HG02870 (cell line): ENCODE measurements around the gene HYLS1.
"Not testable (repeated sequence)": the region's sequence is repeated elsewhere in the genome, so short reads cannot be mapped to it uniquely, and the experiment has no call there.

Experiments
- ATAC-seq: cut with Tn5 transposase; IDR thresholded peaks from one replicate; pipeline ENCODE4 v1.9.1; 2021; ENCODE audit warnings: mild to moderate bottlenecking, moderate library complexity; ENCODE audit not compliant: unreplicated experiment

The HYLS1 gene

DNA sequence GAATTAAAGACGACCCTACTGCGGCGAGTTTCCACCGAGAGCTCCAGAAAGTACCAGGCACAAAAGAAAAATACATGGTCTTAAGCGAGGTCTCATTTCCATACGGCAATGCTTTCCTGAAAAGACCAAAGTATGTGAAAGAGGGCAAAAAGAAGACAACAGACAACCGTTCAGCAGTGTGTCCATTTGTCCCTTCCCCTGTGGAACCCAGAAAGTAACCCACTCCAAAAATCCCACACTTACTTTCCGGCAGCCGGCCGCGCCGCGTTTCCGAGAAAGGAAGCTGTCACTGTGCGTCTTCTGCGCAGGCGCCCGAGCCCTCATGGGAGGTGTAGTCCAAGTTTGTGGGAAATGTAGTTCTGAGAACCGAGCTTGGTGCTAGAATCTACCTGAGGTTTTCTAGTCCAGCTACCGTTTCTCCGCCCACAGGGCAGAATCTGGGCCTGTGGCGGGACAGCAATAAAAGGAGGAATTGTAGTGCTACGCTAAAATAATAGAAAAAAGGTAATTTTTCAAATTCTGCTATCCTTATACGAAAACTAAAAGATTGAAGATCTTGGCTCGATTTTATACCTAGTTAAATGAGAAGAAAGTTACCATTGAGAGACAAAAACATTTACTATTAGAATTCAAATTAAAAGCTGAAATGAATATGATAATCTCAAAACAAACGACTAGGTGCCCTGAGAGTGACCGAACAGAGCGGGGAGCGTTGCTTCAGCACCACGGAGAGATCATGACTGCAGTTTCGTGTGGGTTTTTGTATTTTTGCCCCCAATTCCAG is 15.7 kb downstream of the HYLS1 start, which contains the start of gene PUS3:
TSS of gene PUS3 (minus strand) at position 280 of the 784 bp plus-strand sequence. CDS start 6,922 bp downstream, outside the sequence.
- peak; percentile 97 for ATAC-seq

DNA sequence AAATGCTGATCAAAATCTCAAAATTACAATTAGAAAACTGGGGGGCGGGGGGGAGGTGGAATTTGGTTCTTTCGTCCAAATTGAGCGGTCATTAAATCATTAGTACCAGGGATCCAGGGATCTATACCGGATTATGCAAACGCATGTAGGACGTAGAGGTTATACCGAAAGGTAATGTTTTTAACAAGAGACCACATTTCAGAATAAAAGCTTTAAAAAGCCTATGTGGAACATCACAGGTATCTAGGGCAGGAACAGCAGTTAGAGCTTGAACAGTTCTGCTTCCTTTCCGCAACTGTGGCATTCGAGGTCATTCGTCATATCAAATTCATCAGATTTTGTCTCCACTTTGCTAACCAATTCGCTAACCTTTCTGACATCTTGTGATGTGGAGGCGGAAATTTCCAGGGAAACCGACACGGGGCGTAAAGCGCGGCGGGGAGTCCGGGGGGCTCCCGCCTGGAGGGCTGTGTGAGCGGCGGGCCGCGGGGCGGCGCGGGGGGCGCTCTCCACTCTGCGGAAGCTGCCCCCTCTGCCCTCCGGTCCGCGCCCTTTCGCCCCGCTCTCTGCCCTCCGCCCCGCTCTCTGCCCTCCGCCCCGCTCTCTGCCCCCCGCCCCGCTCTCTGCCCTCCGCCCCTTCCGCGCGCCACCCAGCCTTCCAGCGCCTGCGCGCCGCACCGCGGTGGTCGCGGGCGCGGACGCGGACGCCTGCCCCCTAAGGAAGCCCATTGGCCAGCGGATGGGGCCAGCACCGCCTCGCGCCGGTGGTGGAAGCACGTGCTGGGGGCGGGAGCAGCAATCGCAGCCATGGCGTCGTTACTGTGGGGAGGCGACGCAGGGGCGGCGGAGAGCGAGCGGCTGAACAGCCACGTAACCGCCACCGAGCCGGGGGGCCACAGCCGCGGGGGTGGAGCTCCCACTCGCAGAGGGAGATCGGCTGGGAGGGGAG is 16.5 kb downstream of the HYLS1 start, which contains the start of gene DDX25:
TSS of gene DDX25 (plus strand) at position 798 of the 949 bp plus-strand sequence. CDS start at position 808, 10 bp downstream.
- no peak for ATAC-seq

DNA sequence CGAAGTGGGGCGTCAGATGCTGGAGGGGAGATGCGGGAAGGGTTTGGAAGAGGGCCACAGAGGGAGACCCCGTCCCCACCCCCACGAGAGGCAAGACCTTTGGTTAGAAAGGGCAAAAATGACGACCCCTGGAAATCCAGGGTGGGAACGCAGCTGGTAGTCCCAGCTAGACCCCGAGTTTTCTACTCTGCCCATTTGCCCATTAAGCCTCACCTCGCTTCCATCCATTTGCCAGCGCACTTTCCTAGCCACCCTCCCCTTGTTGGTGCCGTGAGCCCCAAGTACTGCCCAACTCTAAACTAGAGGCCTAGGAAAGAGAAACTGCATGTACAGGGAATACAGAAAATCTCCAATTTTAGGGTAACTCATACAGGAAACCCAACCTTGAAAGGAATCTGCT is 17.2 kb downstream of the HYLS1 start:
- ATAC-seq: no peak

DNA sequence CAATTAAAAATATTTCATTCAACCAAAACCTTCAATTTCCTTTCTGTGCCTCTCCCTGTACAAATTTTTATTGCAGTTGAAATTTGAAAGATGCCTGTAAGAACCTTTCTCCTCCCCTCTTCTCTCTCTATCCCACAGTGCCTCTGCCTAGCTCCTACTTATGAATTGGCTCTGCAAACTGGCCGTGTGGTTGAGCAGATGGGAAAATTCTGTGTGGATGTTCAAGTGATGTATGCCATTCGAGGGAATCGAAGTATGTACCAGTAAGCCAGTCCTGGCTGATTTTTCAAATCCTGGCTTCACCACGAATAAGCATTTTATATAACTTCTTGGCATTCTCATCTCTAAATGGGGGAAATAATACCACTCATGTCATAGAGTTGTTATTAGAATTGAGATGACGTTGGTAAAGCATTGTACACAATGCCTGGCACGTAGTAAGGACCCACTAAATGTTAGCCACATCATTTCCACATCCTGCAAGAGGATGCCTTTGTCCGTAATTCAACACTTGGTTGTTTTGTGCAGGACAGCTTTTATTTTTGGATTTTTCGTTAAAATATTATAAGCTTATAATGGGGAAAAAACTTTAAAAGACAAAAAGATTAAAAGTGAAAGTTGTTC is 22.9 kb downstream of the HYLS1 start:
- no peak for ATAC-seq

DNA sequence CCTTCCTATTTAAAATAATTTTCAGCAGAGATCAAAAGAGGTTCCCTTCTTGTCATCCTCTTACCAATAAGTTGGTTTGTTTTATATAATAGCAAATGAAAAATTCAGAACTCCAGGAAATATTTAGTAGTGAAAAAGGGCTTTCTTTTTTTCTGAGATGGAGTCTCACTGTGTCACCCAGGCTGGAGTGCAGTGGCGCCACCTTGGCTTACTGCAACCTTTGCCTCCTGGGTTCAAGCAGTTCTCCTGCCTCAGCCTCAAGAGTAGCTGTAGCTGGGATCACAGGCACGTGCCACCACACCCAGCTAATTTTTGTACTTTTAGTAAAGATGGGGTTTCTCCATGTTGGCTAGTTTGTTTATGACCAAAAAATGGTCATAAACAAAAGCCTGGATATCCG is 27.1 kb downstream of the HYLS1 start:
- not testable (repeated sequence) for ATAC-seq

DNA sequence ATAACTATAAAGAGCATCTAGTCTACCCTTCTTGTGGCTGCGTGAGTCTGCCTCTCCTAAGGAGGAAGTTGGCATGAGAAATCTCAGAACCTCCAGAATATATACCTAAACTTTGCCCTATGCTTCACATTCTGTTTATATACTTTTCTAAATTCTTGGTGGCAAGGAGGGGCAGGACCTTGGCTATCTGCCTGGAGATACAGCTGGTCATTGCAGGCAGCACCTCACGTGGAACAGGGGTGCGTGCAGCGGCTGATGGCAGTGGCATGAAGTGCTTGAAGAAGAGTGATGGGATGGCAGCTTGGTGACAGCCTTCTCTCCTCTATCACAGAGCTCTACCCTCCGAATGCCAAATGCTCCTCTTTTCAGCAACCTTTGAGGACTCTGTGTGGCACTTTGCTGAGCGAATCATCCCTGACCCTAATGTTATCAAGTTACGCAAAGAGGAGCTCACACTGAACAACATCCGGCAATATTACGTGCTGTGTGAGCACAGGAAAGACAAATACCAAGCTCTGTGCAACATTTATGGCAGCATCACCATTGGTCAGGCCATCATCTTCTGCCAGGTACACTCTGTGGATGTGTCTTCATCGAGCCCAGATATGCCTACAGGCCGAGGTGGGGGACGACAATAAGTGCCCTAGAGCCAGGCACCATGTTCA is 29.3 kb downstream of the HYLS1 start:
- no peak for ATAC-seq

DNA sequence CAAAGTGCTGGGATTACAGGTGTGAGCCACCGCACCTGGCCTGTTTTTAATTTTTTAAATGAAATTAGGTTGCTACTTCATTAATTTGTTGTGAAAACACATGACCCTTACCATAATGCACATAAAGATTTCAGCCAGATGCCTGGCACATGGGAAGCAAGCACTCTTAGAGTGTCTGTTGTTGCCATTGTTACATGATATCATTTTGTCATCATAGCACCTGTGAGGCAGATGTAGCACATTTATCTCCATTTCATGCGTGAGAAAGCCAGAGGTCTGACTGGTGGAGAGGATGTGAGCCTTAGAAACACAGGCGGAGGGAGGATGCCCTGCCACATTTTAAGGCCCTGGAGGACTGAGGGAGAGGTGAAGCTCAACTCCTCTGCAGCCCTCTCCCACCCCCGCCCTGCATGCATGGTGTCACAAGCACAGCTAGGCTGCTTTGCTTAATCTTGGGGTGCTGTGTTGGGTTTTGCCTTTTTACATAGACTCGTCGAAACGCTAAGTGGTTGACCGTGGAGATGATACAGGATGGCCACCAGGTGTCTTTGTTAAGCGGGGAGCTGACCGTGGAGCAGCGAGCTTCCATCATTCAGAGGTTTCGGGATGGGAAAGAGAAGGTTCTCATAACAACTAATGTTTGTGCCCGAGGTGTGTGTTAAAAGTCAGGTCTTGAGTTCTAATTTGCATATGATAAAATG is 30.8 kb downstream of the HYLS1 start:
- no peak for ATAC-seq

DNA sequence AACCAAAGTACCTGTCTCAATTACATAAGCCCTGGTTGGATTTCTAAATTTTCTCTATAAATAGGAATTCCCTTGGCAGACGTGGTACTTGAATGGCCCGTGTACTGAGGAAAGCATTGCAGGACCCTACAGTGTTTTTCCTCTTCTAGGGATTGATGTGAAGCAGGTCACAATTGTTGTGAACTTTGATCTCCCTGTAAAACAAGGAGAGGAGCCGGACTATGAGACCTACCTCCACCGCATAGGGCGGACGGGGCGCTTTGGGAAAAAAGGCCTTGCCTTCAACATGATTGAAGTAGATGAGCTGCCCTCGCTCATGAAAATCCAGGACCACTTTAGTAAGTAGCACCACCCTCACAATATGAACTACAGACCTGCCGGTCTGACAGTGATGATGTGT is 33.6 kb downstream of the HYLS1 start:
- ATAC-seq: no peak

DNA sequence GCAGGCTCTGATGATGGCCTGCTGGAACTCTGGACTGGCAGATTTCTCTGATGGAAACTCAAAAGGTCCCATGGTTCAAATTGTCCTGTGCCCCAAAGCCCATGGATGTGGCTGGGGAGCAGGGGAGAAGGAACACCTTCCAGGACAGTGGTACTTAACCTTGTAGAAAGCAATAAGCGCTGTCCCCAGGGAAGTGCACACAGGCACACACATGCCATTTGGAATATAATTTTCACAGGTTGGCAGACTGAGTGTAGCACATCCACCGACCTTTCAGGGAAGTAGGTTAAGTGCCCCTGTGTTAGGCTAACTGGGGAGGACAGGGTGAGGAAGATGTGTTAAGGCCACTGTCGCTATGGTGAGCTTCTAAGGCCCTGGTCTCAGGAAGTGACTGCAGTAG is 34.7 kb downstream of the HYLS1 start:
- ATAC-seq: no peak

DNA sequence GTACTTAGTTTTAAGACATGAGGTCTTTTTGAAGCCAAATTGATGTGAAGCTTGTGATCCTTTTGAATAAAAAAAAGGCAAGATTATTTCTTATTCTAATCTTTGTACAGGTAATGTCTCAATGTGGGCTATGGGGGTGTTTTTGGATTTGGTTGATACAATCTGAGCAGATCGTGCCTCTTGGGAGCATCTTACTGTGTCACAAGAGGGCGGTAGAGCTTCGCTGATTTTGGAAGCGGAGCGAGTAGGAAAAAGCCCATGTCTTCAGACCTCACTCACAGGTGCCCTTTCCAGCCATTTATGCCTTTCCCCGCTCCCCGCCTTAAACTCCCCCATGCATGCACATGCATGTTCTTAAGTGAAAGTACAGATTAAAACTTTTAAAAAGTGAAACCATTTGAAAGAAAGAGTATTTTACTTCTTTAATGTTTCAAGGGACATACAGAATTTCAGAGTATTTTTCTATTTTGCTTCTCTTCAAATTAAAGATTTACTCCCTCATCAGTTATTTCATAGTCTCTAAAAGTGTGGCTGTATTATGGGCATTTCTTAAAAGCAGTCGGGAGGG is 35.6 kb downstream of the HYLS1 start:
- peak; percentile 68 for ATAC-seq

DNA sequence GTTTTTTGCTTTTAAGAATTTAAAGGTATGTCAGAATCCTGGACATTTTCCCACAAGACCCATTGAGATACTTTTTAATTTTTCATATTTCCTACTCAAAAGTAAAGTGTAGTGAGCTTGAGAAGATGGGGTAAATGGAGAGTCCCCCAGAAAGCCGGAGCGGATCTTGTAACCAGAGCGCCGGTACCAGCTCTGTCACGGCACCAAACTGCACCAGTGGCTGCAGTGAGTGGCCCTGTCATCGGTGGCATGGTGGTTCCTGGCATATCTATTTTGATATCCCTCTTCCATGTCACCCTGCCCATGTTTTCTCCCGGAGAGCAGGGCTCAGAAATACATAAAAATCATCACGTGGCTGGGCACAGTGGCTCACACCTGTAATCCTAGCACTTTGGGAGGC is 36.2 kb downstream of the HYLS1 start:
- ATAC-seq: no peak

DNA sequence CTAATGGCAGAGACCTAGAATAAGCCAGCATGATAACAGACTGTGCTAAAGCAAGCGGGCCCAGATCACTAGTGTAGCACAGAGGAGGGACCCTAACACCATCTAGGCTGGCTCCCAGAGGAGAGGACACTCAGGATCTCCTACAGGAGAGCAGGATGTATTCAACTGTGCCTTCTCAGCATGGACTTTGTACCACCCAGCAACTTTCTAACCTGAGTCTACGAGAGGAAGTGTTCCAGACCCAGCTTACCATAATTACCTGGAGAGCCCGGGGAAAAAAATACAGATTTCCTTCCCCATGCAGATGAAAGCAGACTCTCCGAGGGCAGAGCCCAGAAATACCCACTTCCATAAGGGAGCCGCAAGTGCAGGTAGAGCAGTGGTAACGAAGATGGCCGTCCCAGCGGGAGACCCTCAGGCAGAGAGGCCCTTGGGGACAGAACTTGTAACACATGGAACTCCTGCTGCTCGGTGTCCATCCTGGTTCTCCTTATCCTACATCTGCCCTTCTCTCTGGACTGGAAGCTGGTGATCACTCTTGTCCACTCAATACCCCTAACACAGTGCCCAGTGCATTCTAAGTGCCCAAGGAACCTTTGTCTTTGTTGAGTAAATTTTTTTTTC is 37.0 kb downstream of the HYLS1 start:
- no peak for ATAC-seq

DNA sequence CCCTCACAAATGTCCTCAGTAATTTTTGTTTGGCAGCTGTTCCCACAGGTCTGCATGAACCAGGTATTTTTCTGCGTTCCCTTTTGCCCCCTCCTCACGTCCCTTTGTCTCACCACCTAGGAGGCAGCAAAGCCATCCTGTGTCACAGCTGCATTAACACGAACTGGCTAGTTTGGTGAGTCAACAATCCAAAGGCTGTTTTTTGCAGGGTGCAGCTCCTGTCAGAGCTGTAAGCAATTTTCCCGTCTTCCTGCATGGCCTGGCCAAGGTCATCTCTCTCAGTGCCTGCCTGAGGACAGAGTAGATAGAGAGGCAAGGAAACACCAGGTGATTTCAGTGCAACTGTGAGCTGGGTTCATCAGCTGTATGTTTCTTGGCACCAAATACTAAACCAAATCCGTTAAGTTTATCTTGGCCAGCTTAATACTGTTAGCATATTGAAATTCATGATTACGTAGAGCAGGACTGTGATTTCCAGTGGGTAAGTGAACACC is 37.8 kb downstream of the HYLS1 start:
- no peak for ATAC-seq

DNA sequence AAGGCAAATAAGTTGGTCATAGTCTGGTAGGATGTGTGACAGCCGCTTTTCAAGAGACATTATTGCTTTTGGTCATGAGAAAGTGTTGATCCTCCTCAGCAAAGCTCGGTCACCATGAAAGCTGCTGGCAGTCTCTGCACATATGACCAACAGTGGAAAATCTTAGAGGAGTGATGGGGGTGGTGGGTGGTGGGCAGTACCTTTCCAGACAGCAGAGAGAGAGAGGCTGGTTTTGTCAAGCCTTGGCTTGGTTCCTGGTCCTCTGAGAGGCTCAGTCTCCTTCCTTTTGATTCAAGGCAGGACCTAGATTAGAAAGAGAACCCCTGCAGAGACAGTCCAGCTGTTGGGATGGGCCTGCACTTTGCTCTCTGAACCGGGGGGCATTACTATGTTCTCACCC is 38.3 kb downstream of the HYLS1 start:
- ATAC-seq: no peak

DNA sequence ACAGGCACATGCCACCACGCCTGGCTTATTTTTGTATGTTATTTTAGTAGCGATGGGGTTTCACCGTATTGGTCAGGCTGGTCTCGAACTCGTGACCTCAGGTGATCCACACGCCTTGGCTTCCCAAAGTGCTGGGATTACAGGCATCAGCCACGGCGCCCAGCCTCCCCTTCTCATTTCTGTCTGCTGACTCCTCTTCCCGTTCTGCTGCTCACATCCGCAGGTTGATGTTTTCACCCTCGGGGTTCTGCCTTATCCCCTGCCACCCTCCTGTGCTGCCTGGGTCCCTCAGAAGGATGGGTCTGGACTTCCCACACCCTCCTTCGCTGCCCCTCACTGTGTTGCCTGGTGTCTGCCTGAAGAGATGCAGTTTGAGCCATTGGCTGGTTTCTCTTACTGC is 39.2 kb downstream of the HYLS1 start:
- ATAC-seq: no peak

DNA sequence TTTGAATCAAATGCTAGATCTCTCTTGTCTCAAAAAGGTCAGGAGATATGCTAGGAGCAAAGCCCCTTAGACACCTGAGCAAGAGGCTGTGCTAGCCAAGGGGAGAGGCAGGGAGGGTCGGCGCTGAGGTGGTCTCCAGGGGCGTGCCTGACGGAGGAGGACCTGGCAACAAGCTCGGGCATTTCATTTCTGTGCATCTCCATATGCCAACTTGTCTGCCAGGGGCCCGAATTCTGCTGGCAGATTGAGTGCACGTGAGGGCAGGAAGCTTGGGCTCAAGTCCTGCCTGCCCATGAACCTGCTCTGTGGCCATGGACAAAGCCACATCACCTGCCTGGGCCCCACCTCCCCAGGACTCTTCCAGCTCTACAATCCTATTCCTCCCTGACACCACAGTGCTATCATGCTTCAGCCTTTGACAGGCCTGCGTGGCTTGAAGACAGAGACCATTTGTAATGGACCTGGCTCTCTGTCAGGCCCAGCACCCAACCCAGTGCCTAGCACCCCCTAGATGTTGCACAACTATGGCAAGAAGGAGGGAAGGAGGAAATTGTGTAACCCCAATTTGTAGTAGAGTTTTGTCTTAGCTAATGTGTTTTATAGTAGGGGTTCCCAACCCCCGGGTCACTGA is 42.1 kb downstream of the HYLS1 start:
- ATAC-seq: no peak

DNA sequence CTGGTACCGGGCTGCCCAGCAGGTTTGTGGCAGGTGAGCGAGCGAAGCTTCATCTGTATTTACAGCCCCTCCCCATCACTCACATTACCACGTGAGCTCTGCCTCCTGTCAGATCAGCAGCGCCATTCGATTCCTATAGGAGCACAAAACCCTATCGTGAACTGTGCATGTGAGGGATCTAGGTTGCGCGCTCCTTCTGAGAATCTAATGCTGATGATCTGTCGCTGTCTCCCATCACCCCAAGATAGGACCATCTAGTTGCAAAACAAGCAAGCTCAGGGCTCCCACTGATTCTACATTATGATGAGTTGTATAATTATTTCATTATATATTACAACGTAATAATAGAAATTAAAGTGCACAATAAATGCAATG is 42.6 kb downstream of the HYLS1 start:
- ATAC-seq: no peak

DNA sequence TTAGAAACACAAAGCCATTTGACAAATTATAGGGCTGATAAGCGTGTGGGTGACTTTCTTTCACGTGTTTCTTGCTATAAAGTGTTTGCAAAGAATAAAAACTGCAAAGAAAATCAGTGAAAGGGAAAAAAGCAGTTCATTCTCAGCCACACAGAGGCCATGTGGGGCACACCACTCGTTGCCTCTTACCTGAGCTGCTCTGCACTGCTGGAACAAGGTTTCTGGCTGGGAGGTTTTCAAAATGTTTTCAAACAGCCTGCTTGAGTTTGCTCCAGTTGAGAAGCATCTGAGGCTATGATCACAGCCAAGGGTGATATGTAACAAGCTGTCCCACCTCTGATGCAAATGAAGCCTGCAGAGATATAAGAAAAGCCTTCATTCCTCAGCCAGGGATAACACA is 43.6 kb downstream of the HYLS1 start:
- ATAC-seq: no peak

DNA sequence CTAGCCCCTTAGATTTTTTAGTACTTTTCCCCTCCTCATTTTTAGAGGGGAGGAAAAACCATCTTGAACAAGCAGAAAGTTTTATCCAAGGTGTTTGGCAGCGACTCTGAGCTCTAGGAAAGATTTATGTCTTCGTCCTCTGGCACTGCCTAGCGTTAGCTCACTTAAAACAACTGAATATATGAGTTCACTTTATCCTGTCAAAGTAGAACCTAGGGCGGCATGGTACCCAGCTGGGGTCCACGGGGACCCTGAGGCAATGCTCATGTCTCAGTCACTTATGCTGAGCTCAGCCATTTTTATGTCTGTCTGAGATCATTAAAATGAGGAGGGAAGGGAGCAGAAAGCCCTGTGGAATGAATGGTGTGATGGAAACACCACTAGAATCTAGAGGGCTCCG is 44.2 kb downstream of the HYLS1 start:
- ATAC-seq: no peak
